Colon (tissue), 2 donors: ENCODE measurements around the gene EMC1.
"Not testable (repeated sequence)": the region's sequence is repeated elsewhere in the genome, so short reads cannot be mapped to it uniquely, and the experiment has no call there.

Experiments
- FAIRE-seq: peaks from 2 replicates; lab custom pipeline; 2012; peaks lifted over from hg19 to GRCh38; lab: Jason Lieb, UNC
- donor health status: control.
- donor health status: control.

Gene EMC1

DNA sequence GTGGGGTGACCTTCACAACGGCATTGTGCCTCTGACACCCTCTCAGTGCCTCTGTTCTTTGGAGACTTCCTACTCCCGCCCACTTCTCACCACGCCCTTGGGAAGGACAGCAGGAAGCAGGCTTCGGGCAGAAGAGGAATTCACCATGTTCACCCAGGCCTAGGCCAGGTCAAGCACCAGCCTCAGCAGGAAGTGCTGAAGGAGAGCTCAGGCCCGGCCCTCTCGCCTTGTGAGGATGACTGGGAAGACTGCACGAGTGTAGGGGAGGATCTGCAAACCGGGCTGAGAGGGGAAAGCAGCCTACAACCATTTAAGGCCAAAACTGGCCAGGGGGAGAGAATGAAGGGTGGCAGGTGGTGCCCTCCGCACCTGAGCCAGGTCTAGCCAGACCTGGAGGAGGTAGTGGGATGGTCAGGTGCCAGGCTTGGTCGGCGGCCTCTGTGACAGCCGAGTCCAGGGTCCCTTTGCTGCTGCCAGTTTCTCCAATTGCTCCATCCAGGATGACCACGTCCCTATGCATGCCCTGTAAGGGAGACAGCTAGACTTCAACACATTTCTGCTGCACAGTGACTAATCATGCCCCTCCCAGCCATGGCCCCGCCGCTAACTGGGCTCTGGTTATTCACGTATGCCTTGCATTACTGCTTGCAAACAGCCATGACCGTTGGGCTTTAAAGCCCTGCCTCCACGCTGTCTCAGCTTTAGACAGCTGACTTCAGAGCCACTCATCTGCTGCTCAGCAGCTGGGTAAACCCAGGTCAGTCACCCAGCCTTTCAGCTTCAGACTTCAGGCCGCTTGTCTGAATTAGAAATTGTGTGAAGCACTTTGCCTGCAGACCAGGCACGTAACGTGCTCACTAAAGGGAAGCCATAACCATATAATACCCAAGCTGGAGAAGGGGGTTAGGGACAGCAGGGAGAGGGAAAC is 9.2 kb upstream of the EMC1 start:
- FAIRE-seq, result no peak

DNA sequence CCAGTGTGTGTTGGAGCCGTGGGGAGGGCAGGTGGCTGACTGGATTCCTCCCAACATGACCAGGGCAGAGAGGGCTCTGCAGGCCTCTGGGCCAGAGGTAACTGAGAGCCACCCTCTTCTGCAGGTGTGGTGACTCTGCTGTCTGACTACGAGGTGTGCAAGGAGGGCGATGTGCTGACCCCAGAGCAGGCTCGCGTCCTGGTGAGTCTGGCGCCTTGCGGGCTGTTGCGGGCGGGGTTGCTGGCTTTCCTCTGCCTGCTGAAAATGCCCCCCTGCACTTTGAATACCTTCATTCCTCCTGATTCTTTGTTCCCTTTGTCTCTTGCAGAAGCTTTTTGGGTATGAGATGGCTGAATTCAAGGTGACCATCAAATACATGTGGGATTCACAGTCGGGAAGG is 7.0 kb upstream of the EMC1 start:
- no peak for FAIRE-seq

DNA sequence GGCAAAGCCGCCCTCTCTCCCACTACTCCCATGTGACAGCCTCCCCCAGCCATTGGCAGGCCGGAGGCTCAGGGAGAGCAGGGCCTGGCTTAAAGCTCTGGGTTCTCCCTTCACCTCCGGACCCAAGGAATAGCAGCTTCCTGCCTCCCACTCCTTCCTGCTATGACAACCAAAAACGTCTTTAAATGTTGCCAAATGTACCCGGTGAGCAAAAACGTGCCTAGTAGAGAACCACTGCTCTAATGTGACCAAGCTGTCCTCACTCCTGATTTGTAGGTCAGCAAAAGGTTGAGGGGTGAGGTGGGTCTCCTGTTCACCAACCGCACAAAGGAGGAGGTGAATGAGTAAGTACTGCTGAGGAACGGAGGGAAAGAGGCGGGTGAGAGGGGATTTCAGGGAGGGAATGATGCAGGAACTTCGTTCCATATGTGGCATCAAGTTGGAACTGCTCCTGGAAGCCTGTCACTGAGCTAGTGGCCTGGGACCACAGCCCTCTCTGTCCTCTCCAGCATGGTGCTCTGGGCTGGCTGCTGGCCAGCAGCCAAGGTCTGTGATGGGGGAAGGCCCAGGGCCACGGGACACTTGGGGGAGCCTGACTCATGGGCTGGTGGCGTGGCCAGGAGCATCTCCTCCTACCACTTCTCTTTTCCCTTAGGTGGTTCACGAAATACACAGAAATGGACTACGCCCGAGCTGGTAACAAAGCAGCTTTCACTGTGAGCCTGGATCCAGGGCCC is 6.0 kb upstream of the EMC1 start:
- no peak for FAIRE-seq

DNA sequence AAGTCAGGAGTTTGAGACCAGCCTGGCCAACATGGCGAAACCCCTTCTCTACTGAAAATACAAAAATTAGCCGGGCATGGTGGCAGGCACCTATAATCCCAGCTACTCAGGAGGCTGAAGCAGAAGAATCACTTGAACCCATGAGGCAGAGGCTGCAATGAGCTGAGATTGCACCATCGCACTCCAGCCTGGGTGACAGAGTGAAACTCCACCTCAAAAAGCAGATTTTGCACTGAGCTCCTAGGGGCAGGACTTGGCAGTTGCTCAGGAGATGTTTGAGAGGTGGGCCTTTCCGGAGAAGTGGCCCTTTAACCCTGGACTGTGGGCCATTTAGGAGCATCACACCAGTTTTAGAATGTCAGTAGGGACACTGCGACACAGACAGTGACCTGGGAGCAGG is 5.0 kb upstream of the EMC1 start:
- FAIRE-seq, result not testable (repeated sequence)

DNA sequence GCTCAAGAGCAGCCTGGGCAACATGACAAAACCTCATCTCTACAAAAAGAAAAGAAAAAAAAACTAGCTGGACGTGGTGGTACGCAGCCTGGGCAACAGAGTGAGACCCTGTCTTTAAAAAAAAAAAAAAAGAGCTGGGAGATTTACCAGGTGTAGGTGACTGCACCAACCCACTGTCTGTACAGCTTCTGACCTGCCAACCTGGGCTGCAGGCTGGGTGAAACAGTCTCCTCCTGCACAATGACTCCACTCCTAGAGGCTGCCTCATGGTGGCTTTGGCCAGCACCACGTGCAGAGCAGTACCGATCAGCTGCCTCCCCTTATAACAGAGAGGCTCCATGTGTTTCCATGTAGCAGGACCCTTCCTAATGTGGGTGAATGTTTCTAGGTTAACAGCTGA is 4.0 kb upstream of the EMC1 start:
- no peak for FAIRE-seq

DNA sequence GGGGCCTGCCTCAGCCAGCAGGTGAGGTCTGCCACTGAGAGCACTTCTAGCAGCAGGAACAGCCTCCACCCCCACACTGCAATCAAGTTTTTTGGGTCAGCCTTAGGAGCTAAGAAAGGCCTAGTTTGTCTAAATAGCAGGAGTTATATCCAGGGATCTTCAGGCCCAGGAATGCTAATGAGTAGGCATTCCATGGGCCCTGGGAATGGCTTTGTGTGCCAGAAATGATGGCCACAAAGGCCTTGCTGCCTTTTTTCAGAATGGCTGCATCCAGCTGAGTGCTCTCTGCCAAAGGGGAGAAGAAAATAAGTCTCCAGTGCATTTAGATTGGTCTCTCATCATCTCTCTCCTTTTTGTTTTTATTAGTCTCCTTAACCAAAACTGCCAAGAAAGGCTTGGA is 3.1 kb upstream of the EMC1 start:
- FAIRE-seq, result no peak

DNA sequence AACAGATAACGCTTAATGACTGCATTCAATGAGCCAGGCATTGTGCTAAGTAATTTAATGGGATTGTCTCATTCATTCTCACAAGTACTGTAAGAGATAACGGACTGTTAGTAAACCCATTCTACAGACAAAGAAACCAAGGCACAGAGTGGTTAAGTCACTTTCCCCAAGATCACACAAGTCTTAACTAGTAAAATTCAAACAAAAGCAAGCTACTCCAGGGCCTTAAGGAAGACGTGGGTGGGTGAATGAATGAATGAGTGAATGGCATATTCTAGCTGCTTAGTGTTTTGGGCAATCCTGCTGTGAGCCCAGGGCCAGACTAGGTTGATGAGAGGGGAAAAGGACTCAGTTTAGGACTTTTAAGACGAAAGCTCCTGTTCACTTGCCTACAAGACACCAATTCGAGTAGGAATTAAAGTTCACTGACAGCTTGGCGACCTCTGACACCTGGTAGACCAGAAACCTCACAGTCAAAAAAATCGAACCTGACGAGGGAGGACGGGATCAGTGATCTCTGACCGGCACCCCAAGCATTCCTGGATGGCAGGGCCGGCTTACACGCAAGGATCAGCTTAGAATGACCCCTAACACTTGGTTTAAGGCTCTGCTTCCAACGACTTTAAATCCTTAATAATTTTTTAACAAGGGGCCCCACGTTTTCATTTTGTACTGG is 557 bp downstream of the EMC1 start:
- no peak for FAIRE-seq

DNA sequence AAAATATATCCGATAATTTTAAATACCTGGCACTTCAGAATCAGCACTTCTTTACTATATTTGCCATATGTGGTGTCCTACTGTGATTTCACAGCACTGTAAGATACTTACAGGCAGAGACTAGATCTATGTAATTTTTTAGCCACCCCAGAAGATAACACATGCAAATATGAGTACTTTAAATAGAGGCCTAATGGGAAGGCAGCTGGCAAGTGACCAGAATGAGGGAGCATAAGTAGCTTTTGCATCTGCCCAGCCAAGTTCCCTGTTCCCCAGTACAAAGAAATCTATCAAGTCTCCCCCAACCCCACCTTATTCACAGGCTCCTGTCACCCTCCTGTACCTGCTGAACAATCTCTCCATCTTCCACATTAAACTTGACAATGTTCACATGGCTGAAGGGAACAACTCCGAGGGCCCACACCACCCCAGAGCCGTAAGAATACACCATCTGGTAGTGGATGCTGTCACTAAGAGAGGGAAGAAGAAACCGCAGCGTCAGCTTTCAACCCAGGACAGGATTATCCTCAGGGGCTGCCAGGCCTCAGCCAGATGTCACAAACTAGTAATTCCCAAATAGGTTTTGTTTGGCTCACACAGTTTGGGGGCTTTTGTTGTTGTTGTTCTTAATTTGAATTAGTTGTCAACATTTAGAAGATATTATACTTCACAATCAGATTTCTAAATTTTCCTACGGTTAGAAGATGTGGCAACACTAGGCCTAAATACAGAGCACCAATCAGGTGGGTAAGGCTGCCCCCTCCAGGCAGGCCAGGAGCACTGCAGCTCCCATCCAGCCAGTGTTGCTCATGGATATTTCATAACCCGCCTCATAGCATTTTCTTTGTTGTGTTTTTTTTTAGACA is 10.4 kb downstream of the EMC1 start:
- no peak for FAIRE-seq

DNA sequence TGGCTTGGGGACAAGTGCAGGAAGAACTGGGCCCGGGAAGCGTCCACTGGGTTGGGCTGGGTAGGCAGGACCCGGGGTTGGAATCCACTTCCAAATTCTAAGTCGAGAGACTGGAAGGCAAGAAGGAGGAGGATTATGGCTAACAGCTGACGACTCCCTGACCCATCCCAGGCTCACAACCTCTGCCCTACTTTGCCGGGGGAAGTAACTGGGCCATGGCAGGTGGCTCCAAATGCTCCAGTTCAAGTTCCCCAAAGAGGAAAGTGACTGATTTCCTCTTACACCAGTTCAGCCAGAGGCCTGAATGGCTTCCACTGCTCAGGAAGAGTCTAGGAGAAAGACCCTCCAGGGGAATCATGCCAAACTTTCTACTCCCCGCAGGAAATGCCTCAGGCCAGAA is 11.4 kb downstream of the EMC1 start:
- no peak for FAIRE-seq

- FAIRE-seq, result no peak
These were observed 17.1 kb downstream of the EMC1 start for GRCh38 chr1:19234224-19234623.

- no peak for FAIRE-seq
These were observed 18.8 kb downstream of the EMC1 start for GRCh38 chr1:19232524-19232846.

DNA sequence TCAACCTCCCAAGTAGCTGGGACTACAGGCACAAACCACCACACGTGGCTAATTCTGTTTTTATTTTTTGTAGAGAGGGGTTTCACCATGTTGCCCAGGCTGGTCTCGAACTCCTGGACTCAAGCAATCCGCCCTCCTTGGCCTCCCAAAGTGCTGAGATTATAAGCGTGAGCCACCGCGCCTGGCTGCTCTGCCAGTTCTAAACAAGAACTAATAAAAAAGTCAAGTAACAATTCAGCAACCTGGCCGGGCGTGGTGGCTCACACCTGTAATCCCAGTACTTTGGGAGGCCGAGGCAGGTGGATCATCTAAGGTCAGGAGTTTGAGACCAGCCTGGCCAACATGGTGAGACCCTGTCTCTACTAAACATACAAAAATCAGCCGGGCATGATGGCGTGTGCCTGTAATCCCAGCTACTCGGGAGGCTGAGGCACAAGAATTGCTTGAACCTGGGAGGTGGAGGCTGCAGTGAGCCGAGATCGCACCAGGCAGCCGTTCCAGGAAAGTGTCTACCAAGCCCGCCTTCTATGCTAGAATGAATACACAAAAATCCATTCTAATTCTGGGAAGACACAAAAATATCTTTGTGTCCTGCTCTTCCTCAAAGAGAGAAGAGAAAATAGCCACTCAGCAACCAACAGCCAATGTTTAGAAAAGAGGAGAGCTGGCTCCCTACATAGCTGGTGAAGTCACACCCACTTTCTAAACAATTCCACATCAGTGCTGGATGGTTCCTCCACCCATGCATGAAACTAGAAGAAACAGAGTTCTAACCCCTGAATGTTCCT is 19.4 kb downstream of the EMC1 start:
- not testable (repeated sequence) for FAIRE-seq

- no peak for FAIRE-seq
These were observed 21.4 kb downstream of the EMC1 start for GRCh38 chr1:19229828-19230325.

GRCh38 chr1:19229229-19229628 is 22.1 kb downstream of the EMC1 start:
- FAIRE-seq, result no peak

- FAIRE-seq, result no peak
These were observed 28.1 kb downstream of the EMC1 start for GRCh38 chr1:19222979-19223824.

GRCh38 chr1:19222573-19222972 is 28.8 kb downstream of the EMC1 start:
- no peak for FAIRE-seq

GRCh38 chr1:19220991-19221390 is 30.3 kb downstream of the EMC1 start:
- FAIRE-seq, result no peak

DNA sequence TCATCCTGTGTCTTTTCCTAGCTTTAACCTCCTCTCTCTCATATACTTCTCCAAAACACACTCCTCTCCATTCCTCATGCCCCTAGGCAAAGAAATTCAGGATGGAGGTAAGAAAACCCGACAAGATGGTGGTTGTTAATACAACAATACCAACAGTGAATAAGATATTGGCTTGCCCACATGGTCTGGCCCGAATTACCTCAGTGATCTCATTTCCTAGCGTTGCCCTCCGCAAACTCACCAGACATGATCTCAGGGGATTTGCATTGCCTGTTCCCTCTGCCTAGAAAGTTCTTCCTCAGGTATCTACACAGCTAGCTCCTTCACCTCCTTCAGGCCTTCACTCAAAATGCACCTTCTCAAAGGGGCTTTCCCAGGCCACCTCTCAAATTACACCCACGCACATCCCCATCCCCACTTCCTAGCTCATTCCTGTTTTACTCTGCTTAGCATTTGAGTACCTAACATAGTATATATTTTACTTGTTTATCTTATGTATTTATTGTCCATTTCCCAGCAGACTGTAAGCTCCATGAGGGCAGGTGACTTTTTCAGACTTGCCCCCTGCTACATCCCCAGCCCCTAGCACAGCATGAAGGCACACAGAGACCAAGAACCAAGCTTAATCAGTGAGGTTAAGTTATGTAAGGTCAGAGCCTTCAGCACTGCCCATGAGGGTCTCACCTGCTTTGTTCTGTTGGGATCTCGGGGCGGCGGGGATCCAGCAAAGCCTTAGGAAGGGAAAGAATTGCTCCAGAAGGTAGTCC is 31.1 kb downstream of the EMC1 start:
- FAIRE-seq, result no peak

DNA sequence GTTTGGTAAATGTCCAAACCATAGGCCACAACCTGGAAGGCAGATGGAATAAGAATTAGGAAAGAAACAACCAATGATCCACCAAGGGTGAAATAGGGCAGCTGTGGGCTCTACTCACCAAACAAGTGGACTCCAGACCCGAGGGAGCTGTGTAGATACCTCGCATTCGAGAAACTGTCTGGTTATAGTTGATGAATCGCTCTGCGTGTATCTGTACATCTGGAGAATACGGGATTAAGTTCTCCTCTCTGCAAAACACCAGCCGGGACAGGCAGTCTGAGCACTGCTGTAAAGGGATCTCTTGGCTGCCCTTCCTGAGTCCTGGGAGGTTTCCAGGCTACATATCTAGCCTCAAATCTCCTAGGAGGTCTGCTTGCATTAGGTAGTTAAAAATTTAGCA is 31.9 kb downstream of the EMC1 start:
- no peak for FAIRE-seq
